ENCODE results near the gene DDI2.
"Not testable (repeated sequence)": the region's sequence is repeated elsewhere in the genome, so short reads cannot be mapped to it uniquely, and the experiment has no call there.

The DDI2 gene

GRCh38 chr1:15637826-15638225 is 20.6 kb downstream of the DDI2 start:
- DNase-seq, result no peak

GRCh38 chr1:15639262-15639661 is 22.0 kb downstream of the DDI2 start:
- no peak for DNase-seq

- DNase-seq, result no peak
Observed at GRCh38 chr1:15639931-15640330, 22.7 kb downstream of the DDI2 start.

- no peak for DNase-seq
Observed at GRCh38 chr1:15640667-15641066, 23.4 kb downstream of the DDI2 start.

GRCh38 chr1:15649937-15650336 is 32.7 kb downstream of the DDI2 start:
- DNase-seq, result no peak

- no peak for DNase-seq
Observed at GRCh38 chr1:15650433-15650832, 33.2 kb downstream of the DDI2 start.

- DNase-seq, result not testable (repeated sequence)
Observed at GRCh38 chr1:15652130-15652529, 34.9 kb downstream of the DDI2 start.

- no peak for DNase-seq
Observed at GRCh38 chr1:15654091-15654690, 36.9 kb downstream of the DDI2 start.

GRCh38 chr1:15656464-15656863 is 39.2 kb downstream of the DDI2 start:
- DNase-seq, result no peak

GRCh38 chr1:15657021-15657420 is 39.8 kb downstream of the DDI2 start:
- no peak for DNase-seq

GRCh38 chr1:15660151-15660550 is 42.9 kb downstream of the DDI2 start:
- no peak for DNase-seq

GRCh38 chr1:15662477-15662876 is 45.2 kb downstream of the DDI2 start:
- no peak for DNase-seq

GRCh38 chr1:15663925-15664324 is 46.7 kb downstream of the DDI2 start:
- no peak for DNase-seq

- no peak for DNase-seq
Observed at GRCh38 chr1:15667362-15667761, 50.1 kb downstream of the DDI2 start.

GRCh38 chr1:15668089-15668754 is 51.0 kb downstream of the DDI2 start:
- no peak for DNase-seq

- no peak for DNase-seq
Observed at GRCh38 chr1:15669074-15669473, 51.8 kb downstream of the DDI2 start.

GRCh38 chr1:15669864-15670263 is 52.6 kb downstream of the DDI2 start:
- DNase-seq, result no peak

- DNase-seq, result no peak
Observed at GRCh38 chr1:15671430-15671829, 54.2 kb downstream of the DDI2 start.

- DNase-seq, result no peak
Observed at GRCh38 chr1:15674386-15675159, 57.3 kb downstream of the DDI2 start.

GRCh38 chr1:15676010-15676409 is 58.8 kb downstream of the DDI2 start:
- DNase-seq, result no peak

- no peak for DNase-seq
Observed at GRCh38 chr1:15676688-15677661, 59.7 kb downstream of the DDI2 start.

- DNase-seq, result no peak
Observed at GRCh38 chr1:15678578-15678977, 61.3 kb downstream of the DDI2 start.

- no peak for DNase-seq
Observed at GRCh38 chr1:15680131-15680530, 62.9 kb downstream of the DDI2 start.
